ENCODE results near the gene ADAMTS16. TPM values are rescaled to one million over a fixed set of nuclear protein-coding genes. Genes with fewer than 3 reads are reported as not detected.

The ADAMTS16 gene
- total and polyA plus RNA-seq, 9 donors: 7.4 to 32.7 (median 13.6) TPM

DNA sequence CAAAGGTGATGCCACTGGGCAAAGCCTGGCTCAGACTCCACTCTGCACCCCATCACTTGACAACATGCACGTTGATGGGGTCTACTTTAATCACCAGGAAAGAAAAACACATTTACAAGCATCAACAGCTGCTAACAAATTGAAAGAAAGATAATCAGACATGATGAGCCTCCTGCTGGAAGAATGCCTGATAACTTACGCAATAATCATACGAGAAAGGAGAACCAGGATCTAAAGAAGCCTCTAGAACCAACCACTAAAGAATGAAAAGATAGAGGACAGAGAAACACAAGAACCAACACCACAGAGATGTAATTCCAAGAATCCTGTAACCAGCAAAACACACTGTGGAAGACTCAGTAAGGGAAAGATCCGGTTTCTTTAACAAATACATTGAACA lies 162.1 kb downstream of the ADAMTS16 start:
- TF ChIP-seq, protein P1, sequence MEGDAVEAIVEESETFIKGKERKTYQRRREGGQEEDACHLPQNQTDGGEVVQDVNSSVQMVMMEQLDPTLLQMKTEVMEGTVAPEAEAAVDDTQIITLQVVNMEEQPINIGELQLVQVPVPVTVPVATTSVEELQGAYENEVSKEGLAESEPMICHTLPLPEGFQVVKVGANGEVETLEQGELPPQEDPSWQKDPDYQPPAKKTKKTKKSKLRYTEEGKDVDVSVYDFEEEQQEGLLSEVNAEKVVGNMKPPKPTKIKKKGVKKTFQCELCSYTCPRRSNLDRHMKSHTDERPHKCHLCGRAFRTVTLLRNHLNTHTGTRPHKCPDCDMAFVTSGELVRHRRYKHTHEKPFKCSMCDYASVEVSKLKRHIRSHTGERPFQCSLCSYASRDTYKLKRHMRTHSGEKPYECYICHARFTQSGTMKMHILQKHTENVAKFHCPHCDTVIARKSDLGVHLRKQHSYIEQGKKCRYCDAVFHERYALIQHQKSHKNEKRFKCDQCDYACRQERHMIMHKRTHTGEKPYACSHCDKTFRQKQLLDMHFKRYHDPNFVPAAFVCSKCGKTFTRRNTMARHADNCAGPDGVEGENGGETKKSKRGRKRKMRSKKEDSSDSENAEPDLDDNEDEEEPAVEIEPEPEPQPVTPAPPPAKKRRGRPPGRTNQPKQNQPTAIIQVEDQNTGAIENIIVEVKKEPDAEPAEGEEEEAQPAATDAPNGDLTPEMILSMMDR (IDR thresholded peaks at IDR 0.05): no peak
- TF ChIP-seq EP300 (IDR thresholded peaks at IDR 0.05) (no peak), POLR2A (IDR thresholded peaks at IDR 0.05) (no peak)
- Histone ChIP-seq H3K9me3 (no peaks in the 10 kb centered on the region), H3K4me3 (no peak overlapping the region), H3K36me3 (no peaks in the 10 kb centered on the region), H3K27ac (no peak overlapping the region), H3K27me3 (no peaks in the 10 kb centered on the region), H3K4me1 (ENCODE audit: insufficient read depth) (peaks cover 2% of the 10 kb centered on the region)
- 64 to 92% (median 65%) methylated on average over 4 of the region's 4 CpGs for WGBS, 3 donors
- DNase-seq: no peak
- intact Hi-C loops (cut with DNase I): no loop called here

DNA sequence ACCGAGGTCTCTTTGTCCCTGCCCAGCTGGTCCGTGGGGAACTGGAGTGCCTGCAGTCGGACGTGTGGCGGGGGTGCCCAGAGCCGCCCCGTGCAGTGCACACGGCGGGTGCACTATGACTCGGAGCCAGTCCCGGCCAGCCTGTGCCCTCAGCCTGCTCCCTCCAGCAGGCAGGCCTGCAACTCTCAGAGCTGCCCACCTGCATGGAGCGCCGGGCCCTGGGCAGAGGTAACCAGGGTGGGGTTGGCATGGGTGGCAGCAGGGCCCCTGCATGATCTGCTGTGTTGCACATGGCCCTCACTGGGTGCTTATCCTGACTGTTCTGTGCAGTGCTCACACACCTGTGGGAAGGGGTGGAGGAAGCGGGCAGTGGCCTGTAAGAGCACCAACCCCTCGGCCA lies 163.1 kb downstream of the ADAMTS16 start:
- Histone ChIP-seq H3K27me3 (no peaks in the 10 kb centered on the region), H3K4me1 (ENCODE audit: insufficient read depth) (peaks cover 2% of the 10 kb centered on the region), H3K36me3 (no peaks in the 10 kb centered on the region), H3K9me3 (no peaks in the 10 kb centered on the region), H3K27ac (no peak overlapping the region), H3K4me3 (no peak overlapping the region)
- intact Hi-C loops (cut with DNase I): no loop called here
- 95 to 96% (median 95%) methylated on average over 13 to 15 of the region's 15 CpGs for WGBS, 3 donors
- TF ChIP-seq, protein P1 (IDR thresholded peaks at IDR 0.05): no peak
- no peak for TF ChIP-seq EP300 (IDR thresholded peaks at IDR 0.05)
- no peak for TF ChIP-seq POLR2A (IDR thresholded peaks at IDR 0.05)
- DNase-seq: no peak

DNA sequence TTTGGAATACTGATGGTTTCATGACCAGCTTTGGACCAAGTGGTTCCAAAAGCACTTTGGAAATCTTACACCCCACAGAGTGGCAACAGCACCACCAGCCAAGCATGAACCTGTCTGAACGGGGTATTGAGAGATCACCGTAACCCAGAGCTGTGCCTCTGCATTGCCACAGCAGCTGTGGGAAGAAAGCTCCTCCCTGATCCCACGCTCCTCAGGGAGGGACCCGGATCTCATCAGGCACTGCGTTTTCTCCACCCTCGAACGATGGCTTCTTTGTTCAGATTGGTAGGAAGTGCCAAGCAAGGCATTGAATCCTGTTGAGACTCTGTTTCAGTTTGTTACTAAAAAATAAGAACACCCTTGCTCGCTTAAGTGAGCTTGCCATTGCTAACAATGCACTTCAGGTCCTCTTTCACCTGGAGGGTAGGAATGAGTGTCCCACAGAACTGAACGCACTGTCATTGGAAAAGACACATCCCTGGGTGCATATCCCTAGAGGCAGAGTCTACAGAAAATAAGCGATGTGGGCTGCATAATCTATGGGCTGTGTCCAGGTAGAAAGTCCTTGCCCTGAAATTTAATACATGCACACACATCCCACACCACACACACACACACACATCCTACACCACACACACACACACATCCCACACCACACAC lies 164.4 kb downstream of the ADAMTS16 start:
- Histone ChIP-seq H3K27ac (no peak overlapping the region), H3K9me3 (no peaks in the 10 kb centered on the region), H3K36me3 (no peaks in the 10 kb centered on the region), H3K4me1 (ENCODE audit: insufficient read depth) (peaks cover 2% of the 10 kb centered on the region), H3K27me3 (no peaks in the 10 kb centered on the region), H3K4me3 (no peak overlapping the region)
- intact Hi-C loops (cut with DNase I): no loop called here
- TF ChIP-seq, protein P1 (IDR thresholded peaks at IDR 0.05): no peak
- TF ChIP-seq POLR2A (IDR thresholded peaks at IDR 0.05): no peak
- TF ChIP-seq EP300 (IDR thresholded peaks at IDR 0.05): no peak
- WGBS, 3 donors: 36 to 84% (median 59%) methylated on average over 10 of the region's 10 CpGs
- DNase-seq: no peak

DNA sequence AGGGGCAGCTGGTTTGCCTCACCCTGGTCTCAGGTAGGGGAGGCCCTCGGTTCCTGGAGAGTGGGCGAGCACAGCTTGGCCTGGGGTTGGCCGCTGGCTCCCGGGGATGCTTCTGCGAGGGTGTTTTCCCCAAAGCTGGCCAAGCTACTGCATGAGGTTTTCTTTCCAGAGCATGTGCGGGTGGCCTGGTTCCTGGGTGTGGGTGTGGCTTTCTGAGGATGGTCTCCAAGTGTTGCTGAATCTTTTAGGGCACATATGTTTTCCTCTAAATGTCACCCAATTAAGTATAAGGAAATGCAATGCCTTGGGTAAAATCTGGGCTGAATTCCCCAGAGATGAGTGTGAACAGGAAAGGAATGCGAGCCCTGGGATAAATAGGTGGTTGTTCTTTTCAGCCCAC lies 166.6 kb downstream of the ADAMTS16 start:
- no peak for DNase-seq
- Histone ChIP-seq H3K27me3 (no peaks in the 10 kb centered on the region), H3K4me1 (ENCODE audit: insufficient read depth) (peaks cover 2% of the 10 kb centered on the region), H3K4me3 (no peak overlapping the region), H3K9me3 (no peaks in the 10 kb centered on the region), H3K27ac (no peak overlapping the region), H3K36me3 (no peaks in the 10 kb centered on the region)
- 47 to 65% (median 57%) methylated on average over 7 of the region's 7 CpGs for WGBS, 3 donors
- TF ChIP-seq EP300 (IDR thresholded peaks at IDR 0.05): no peak
- TF ChIP-seq POLR2A (IDR thresholded peaks at IDR 0.05): no peak
- TF ChIP-seq, protein P1 (IDR thresholded peaks at IDR 0.05): no peak
- intact Hi-C loops (cut with DNase I): no loop called here

Data from ovary (tissue), 9 donors.